T47D (cell line): ENCODE results near the gene PSMC3IP.

Experiments used
- DNase-seq, 2 experiments: peaks; one replicate each; pipeline versions ENCODE4 v3.0.0 to v3.0.0-alpha.2; 2011 to 2012; ENCODE audit warnings: low read depth in 1 of 2, low spot score in 1 of 2
- JUND ChIP-seq: IDR thresholded peaks from 2 replicates; pipeline ENCODE4 v1.6.1; 2012; ENCODE audit warnings: low read depth
- in situ Hi-C: cut with HindIII; loops from 2 replicates; pipeline ENCODE4 v1.10.0; 2016; ENCODE audit warnings: low sequenced_read_pairs, low pct_unique_long_range_greater_than_20kb

The PSMC3IP gene

DNA sequence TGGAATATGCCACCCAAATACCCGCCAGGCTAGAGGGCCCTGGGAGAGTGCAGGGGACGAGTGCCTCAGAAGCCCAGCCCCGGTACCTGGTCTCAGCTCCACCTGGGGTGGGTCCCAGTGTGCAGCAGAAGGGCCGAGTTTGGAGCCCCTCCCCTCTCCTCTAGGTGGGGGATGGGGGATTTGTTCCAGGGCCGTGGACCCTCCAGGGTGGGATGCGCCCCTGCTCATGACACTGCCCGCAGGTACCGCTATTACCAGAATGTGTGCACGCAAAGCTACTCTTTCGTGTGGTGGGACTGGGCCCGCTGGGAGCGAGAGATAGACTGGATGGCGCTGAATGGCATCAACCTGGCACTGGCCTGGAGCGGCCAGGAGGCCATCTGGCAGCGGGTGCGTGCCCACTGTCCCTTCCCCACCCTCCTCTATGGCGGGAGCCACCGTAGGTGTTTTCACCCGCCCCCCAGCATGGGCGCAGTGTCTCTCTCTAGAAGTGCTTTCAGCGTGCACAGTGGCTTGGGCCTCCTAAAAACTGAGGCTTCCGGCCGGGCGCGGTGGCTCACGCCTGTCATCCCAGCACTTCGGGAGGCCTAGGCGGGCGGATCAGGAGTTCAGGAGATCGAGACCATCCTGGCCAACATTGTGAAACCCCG is 40.2 kb downstream of the PSMC3IP start:
- DNase-seq: no peak
- in situ Hi-C loops: no loop called here
- TF ChIP-seq JUND: no peak

DNA sequence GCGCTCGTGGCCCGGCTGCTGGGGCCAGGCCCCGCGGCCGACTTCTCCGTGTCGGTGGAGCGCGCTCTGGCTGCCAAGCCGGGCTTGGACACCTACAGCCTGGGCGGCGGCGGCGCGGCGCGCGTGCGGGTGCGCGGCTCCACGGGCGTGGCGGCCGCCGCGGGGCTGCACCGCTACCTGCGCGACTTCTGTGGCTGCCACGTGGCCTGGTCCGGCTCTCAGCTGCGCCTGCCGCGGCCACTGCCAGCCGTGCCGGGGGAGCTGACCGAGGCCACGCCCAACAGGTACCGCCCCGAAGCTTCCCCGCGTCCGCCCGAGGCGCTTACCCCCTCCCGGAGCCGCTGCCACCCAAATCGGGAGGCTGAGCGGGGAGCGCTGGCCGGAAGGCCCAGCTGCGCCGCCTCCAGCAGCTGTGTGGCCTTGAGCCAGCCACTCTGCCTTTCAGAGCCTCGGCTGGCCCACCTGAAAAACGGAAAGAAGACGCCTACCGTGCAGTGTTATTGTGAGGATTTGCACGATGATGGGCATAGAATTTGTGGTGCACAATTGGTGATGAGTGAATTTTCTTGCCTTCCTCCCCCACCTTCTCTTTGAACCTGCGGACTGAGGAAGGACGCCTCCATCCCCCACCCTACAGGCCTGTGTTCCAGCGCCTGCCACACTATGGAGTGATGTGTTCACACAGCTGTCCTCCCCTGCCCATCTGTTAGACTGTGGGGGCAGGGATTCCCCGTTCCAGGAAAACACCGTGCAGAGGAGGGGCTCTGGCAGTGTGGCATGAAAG is 41.0 kb downstream of the PSMC3IP start:
- no peak for TF ChIP-seq JUND

DNA sequence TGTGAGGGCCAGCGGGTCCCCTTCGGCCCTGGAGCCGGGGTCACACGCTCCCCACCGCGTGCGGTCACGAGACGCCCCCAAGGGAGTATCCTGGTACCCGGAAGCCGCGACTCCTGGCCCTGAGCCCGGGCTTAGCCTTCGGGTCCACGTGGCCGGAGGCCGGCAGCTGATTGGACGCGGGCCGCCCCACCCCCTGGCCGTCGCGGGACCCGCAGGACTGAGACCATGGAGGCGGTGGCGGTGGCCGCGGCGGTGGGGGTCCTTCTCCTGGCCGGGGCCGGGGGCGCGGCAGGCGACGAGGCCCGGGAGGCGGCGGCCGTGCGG is 41.5 kb downstream of the PSMC3IP start, which contains the start of gene NAGLU:
Gene NAGLU, plus strand, starts transcription at position 194 of the 324 bp plus-strand sequence. Its CDS starts 32 bp downstream, at position 226.
- DNase-seq: peak; percentile 94 to 99
- in situ Hi-C loops: no loop called here
- TF ChIP-seq JUND: no peak

More for the DNA sequence above, 41.0 kb downstream of the PSMC3IP start:
- peak; percentile 88 to 96 for DNase-seq
- in situ Hi-C loops: no loop called here

DNA sequence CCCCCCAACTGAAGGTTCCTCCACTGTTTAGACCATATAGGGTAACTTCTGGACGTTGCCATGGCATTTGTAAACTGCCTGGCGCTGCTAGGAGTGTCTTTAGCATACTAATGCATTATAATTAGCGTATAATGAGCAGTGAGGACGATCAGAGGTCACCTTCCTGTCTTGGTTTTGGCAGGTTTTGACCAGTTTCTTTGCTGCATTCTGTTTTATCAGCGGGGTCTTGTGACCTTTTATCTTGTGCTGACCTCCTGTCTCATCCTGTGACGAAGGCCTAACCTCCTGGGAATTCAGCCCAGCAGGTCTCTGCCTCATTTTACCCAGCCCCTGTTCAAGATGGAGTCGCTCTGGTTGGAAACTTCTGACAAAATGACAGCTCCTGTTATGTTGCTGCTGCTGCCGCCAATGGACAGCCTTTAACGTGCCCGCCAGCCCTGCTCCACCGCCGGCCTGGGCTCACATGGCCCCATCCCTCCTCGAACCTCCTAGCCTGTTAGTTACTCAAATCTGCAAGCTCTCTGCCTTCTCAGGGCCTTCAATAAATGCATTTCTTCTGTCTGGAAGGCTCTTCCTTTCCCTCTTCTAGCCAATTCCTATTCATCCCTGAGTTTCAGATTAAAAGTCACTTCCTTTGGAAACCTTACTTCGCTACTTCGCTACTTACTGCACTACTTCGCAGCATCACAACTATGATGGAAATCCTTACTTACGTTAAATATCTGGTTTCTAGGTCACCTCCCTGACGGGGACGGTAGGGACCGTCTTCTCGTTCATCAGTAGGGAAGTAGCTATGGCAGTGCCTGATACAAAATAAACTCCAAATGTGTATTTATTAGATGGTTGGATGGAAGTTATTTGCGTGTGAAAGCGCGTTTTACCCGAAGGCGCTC is 42.1 kb downstream of the PSMC3IP start:
- in situ Hi-C loops: no loop called here
- DNase-seq: no peak
- no peak for TF ChIP-seq JUND

DNA sequence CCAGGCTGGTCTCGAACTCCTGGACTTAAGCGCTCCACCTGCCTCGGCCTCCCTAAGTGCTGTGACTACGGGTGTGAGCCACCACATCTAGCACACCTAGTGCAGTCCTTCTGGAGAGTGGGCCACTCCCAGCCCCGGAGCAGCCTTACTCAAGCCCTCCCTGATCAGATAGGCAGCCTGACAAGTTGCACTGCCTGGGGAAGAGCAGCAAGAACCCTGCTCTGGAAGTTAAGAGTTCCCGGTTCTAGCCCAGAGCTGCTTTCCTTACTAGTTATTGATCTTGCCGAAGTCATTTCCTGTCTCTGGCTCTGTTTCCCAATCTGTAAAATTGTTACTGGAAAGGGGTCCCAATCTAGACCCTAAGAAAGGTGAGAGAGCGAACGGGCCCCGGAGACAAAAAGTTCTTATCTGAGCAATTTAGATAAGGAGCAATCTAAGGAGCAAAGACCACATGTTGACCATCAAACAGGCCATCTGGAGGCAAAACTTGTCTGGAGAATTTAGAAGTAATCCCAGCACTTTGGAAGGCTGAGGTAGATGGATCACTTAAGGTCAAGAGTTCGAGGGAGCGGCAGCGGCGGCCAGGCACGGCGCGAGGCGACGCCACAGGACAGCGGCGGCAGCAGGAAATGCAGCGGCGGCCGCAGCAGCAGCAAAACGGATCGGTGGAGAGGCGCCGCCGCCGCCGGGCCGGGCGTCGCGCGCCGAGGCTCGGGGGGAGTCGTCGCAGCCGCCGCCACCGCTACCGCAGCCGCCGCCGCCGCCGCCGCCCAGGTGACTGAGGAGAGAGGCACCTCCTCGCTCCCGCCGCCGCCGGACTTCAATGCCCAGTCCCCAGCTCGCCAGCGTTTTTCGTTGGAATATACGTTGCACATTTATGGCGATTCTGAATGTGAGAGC is 45.8 kb downstream of the PSMC3IP start:
- peak in 1 of 2 experiments; percentile 79 for DNase-seq
- no peak for TF ChIP-seq JUND

DNA sequence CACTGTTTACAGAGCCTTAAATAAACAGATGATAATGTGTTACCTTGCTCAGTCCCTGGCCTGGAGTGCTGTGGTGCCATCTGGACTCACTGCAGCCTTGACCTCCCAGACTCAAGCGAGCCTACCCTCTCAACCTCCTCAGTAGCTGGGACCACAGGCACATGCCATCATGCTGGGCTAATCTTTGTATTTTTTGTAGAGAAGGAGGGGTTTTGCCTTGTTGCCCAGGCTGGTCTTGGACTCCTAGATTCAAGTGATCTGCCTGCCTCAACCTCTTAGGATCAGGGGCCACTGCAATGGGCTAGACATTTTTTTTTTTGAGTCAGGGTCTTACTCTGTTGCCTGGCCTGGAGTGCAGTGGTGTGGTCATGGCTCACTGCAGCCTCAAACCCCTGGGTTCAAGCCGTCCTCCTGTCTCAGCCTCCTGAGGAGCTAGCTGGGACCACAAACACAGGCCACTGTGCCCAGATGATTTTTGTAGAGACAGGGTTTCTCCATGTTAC is 46.5 kb downstream of the PSMC3IP start:
- DNase-seq: no peak
- in situ Hi-C loops: no loop called here
- no peak for TF ChIP-seq JUND

More for the DNA sequence above, 45.8 kb downstream of the PSMC3IP start:
- in situ Hi-C loops: no loop called here

DNA sequence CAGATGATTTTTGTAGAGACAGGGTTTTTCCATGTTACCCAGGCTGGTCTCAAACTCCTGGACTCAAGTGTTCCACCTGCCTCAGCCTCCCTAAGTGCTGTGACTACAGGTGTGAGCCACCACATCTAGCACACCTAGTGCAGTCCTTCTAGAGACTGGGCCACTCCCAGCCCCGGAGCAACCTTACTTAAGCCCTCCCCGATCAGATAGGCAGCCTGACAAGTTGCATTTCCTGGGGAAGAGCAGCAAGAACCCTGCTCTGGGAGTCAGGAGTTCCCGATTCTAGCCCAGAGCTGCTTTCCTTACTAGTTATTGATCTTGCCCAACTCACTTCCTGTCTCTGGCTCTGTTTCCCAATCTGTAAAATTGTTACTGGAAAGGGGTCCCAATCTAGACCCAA is 48.5 kb downstream of the PSMC3IP start:
- no peak for DNase-seq
- in situ Hi-C loops: no loop called here
- no peak for TF ChIP-seq JUND

DNA sequence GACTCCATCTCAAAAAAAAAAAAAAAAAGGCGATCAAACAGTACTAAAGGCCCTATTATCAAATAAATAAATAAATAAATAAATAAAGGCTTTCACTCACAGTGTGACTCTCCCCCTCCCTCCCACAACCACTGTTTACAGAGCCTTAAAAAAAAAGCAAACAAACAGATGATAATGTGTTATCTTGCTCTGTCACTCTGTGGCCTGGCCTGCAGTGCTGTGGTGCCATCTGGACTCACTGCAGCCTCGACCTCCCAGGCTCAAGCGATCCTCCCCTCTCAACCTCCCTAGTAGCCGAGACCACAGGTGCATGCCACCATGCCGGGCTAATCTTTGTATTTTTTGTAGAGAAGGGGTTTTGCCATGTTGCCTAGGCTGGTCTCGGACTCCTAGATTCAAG is 49.6 kb downstream of the PSMC3IP start:
- in situ Hi-C loops: no loop called here
- TF ChIP-seq JUND: no peak
- no peak for DNase-seq

DNA sequence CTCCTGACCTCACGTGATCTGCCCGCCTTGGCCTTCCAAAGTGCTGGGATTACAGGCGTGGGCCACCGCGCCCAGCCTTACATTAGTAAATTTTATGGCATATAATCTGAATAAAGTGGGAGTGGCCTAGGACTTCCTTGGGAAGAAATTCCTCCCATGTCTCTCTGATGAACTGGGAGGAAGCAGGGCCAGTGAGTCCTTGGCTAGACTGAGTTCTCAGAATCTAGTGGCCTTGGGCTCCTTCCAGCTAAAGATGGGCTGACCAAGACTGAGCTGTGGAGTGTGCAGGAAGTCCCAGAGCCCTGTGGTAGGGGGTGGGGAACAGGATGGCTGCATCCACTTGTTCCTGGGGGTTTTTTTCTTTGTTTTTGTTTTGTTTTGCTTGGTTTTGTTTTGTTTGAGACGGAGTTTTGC is 51.5 kb downstream of the PSMC3IP start:
- no peak for DNase-seq
- in situ Hi-C loops: no loop called here
- TF ChIP-seq JUND: no peak

DNA sequence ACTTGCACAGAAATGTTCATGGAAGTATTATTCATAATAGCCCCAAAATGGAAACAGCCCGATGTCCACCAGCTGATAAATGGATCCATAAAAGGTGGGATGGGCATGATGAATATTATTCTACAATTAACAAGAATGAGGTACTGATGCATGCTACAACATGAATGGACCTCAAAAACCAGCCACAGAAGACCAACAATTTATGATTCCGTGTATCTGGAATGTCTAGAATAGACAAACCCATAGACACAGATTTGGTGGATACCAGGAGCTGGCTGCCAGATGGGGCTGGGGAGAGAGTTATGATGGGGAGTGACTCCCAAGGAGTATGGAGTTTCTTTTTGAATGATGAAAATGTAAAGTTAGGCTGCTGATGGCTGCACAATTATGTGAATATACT is 52.3 kb downstream of the PSMC3IP start:
- no peak for DNase-seq
- in situ Hi-C loops: no loop called here
- no peak for TF ChIP-seq JUND

DNA sequence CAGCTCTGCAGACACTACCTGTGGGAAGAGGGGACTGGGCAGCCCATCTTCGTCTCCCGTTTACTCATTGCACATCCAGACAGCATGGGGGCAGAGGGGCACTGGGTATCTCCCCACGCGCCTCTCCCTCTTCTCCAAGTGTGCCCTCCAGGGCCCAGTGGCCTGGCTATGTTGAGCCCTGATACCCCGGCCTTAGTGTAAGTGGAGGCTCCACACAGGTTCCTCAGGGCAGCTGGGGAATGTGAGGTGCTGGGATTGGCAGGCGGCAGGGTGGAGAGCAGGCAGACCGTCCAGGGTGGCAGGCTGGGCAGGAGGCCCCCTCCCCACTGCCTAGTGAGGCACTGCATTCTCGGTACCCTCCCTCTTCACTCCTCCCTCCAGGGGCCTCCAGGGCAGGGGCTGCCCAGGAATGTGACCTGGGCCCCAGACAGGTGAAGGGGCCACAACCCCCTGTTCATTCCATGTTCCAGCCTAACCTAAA is 54.7 kb downstream of the PSMC3IP start:
- no peak for TF ChIP-seq JUND
- no peak for DNase-seq
- in situ Hi-C loops: no loop called here
